Measurements from ENCODE around the gene CCNQ.

CCNQ gene

GRCh38 chrX:153637121-153638040 is 38.4 kb upstream of the CCNQ start:
- DNase-seq (ENCODE audit: low spot score): peak; percentile 6

GRCh38 chrX:153636716-153637115 is 37.8 kb upstream of the CCNQ start:
- peak; percentile 4 for DNase-seq (ENCODE audit: low spot score)

- peak; percentile 57 for DNase-seq (ENCODE audit: low spot score)
Measured at GRCh38 chrX:153635788-153636668, 37.1 kb upstream of the CCNQ start.

GRCh38 chrX:153635388-153635787 is 36.4 kb upstream of the CCNQ start:
- peak; percentile 3 for DNase-seq (ENCODE audit: low spot score)

GRCh38 chrX:153634832-153635231 is 35.9 kb upstream of the CCNQ start:
- peak; percentile 2 for DNase-seq (ENCODE audit: low spot score)

- peak; percentile 8 for DNase-seq (ENCODE audit: low spot score)
Measured at GRCh38 chrX:153634236-153634635, 35.3 kb upstream of the CCNQ start.

- peak; percentile 9 for DNase-seq (ENCODE audit: low spot score)
Measured at GRCh38 chrX:153633607-153634180, 34.8 kb upstream of the CCNQ start.

GRCh38 chrX:153633048-153633447 is 34.1 kb upstream of the CCNQ start:
- peak; percentile 3 for DNase-seq (ENCODE audit: low spot score)

- no peak for DNase-seq (ENCODE audit: low spot score)
Measured at GRCh38 chrX:153632595-153632946, 33.6 kb upstream of the CCNQ start.

- peak; percentile 3 for DNase-seq (ENCODE audit: low spot score)
Measured at GRCh38 chrX:153631907-153632594, 33.1 kb upstream of the CCNQ start.

- no peak for DNase-seq (ENCODE audit: low spot score)
Measured at GRCh38 chrX:153631346-153631745, 32.4 kb upstream of the CCNQ start.

GRCh38 chrX:153628665-153629064 is 29.7 kb upstream of the CCNQ start:
- DNase-seq (ENCODE audit: low spot score): no peak

GRCh38 chrX:153628129-153628528 is 29.2 kb upstream of the CCNQ start:
- no peak for DNase-seq (ENCODE audit: low spot score)

- DNase-seq (ENCODE audit: low spot score): no peak
Measured at GRCh38 chrX:153627675-153628111, 28.8 kb upstream of the CCNQ start.

GRCh38 chrX:153626863-153627674 is 28.1 kb upstream of the CCNQ start:
- DNase-seq (ENCODE audit: low spot score): no peak

GRCh38 chrX:153626025-153626633 is 27.2 kb upstream of the CCNQ start:
- DNase-seq (ENCODE audit: low spot score): no peak

GRCh38 chrX:153625271-153626024 is 26.5 kb upstream of the CCNQ start:
- DNase-seq (ENCODE audit: low spot score): no peak

GRCh38 chrX:153624196-153625091 is 25.5 kb upstream of the CCNQ start:
- DNase-seq (ENCODE audit: low spot score): no peak

Data from D341Med (cell line).